ENCODE results near the gene TOX2. TPM values are rescaled to one million over a fixed set of nuclear protein-coding genes. Genes with fewer than 3 reads are reported as not detected.

Gene TOX2
- polyA plus RNA-seq, 3 donors from 2014 or later = 2.4 to 5.0 (median 2.9) TPM

GRCh38 chr20:44074252-44075151 lies 159.8 kb downstream of the TOX2 start:
- H3K27me3 Mint-ChIP-seq (ENCODE audit: low read depth in 3 of 3) = peaks cover 13 to 22% (median 15%) of the 10 kb centered on the region in 3 donors
- no peaks in the 10 kb centered on the region for H3K36me3 Mint-ChIP-seq
- H3K4me3 Mint-ChIP-seq = no peak overlapping the region
- no peak for DNase-seq
- peak overlapping the region in 2 of 6 donors; percentile 10 to 37 for H3K27ac Mint-ChIP-seq
- H3K9me3 Mint-ChIP-seq = no peaks in the 10 kb centered on the region
- H3K4me1 Mint-ChIP-seq = peaks cover 13 to 19% of the 10 kb centered on the region in 2 donors

- Mint-ChIP-seq H3K4me1 (peaks cover 11% of the 10 kb centered on the region in 2 donors), H3K27ac (peak overlapping the region in 2 of 6 donors; percentile 10 to 23), H3K27me3 (ENCODE audit: low read depth in 3 of 3) (peaks cover 6 to 14% (median 10%) of the 10 kb centered on the region in 3 donors), H3K4me3 (no peak overlapping the region), H3K36me3 (no peaks in the 10 kb centered on the region), H3K9me3 (no peaks in the 10 kb centered on the region)
- DNase-seq = no peak
Observed at GRCh38 chr20:44075191-44075949, 160.7 kb downstream of the TOX2 start.

- Mint-ChIP-seq H3K36me3 (no peaks in the 10 kb centered on the region), H3K27ac (no peak overlapping the region), H3K4me3 (no peak overlapping the region), H3K9me3 (no peaks in the 10 kb centered on the region), H3K4me1 (peaks cover 8 to 11% of the 10 kb centered on the region in 2 donors), H3K27me3 (ENCODE audit: low read depth in 3 of 3) (peaks cover 7 to 14% (median 7%) of the 10 kb centered on the region in 3 donors)
- no peak for DNase-seq
Observed at GRCh38 chr20:44075950-44076232, 161.2 kb downstream of the TOX2 start.

- H3K27me3 Mint-ChIP-seq (ENCODE audit: low read depth in 3 of 3) = peaks cover 7 to 14% (median 7%) of the 10 kb centered on the region in 3 donors
- peaks cover 3 to 11% of the 10 kb centered on the region in 2 donors for H3K4me1 Mint-ChIP-seq
- H3K4me3 Mint-ChIP-seq = no peak overlapping the region
- H3K9me3 Mint-ChIP-seq = no peaks in the 10 kb centered on the region
- no peaks in the 10 kb centered on the region for H3K36me3 Mint-ChIP-seq
- no peak for DNase-seq
- H3K27ac Mint-ChIP-seq = no peak overlapping the region
Observed at GRCh38 chr20:44079291-44079690, 164.6 kb downstream of the TOX2 start.

GRCh38 chr20:44080064-44080463 lies 165.4 kb downstream of the TOX2 start:
- Mint-ChIP-seq H3K4me1 (peaks cover 3 to 11% of the 10 kb centered on the region in 2 donors), H3K27me3 (ENCODE audit: low read depth in 3 of 3) (peaks cover 7 to 10% (median 7%) of the 10 kb centered on the region in 3 donors), H3K36me3 (no peaks in the 10 kb centered on the region), H3K4me3 (no peak overlapping the region), H3K27ac (peak overlapping the region in 2 of 6 donors; percentile 19 to 43), H3K9me3 (no peaks in the 10 kb centered on the region)
- no peak for DNase-seq

- Mint-ChIP-seq H3K4me3 (no peak overlapping the region), H3K9me3 (no peaks in the 10 kb centered on the region), H3K36me3 (no peaks in the 10 kb centered on the region), H3K27me3 (ENCODE audit: low read depth in 3 of 3) (peaks cover 4 to 10% (median 7%) of the 10 kb centered on the region in 3 donors), H3K4me1 (peaks cover 3 to 11% of the 10 kb centered on the region in 2 donors), H3K27ac (peak overlapping the region in 3 of 6 donors; percentile 20 to 43 (median 42))
- peak; percentile 73 to 80 (median 74) for DNase-seq
Observed at GRCh38 chr20:44080646-44081267, 166.1 kb downstream of the TOX2 start.

GRCh38 chr20:44081476-44081875 lies 166.8 kb downstream of the TOX2 start:
- Mint-ChIP-seq H3K4me1 (peaks cover 3 to 11% of the 10 kb centered on the region in 2 donors), H3K4me3 (no peak overlapping the region), H3K27me3 (ENCODE audit: low read depth in 3 of 3) (peaks cover 4 to 10% (median 7%) of the 10 kb centered on the region in 3 donors), H3K9me3 (no peaks in the 10 kb centered on the region), H3K27ac (no peak overlapping the region), H3K36me3 (no peaks in the 10 kb centered on the region)
- DNase-seq = no peak

GRCh38 chr20:44081888-44082287 lies 167.2 kb downstream of the TOX2 start:
- Mint-ChIP-seq H3K9me3 (no peaks in the 10 kb centered on the region), H3K27me3 (ENCODE audit: low read depth in 3 of 3) (peaks cover 4 to 10% (median 7%) of the 10 kb centered on the region in 3 donors), H3K4me1 (peaks cover 3 to 11% of the 10 kb centered on the region in 2 donors), H3K4me3 (no peak overlapping the region), H3K27ac (no peak overlapping the region), H3K36me3 (no peaks in the 10 kb centered on the region)
- no peak for DNase-seq

- peaks cover 3 to 11% of the 10 kb centered on the region in 2 donors for H3K4me1 Mint-ChIP-seq
- no peak overlapping the region for H3K27ac Mint-ChIP-seq
- H3K27me3 Mint-ChIP-seq (ENCODE audit: low read depth in 3 of 3) = peaks cover 7 to 9% (median 8%) of the 10 kb centered on the region in 3 donors
- no peaks in the 10 kb centered on the region for H3K9me3 Mint-ChIP-seq
- no peaks in the 10 kb centered on the region for H3K36me3 Mint-ChIP-seq
- DNase-seq = no peak
- H3K4me3 Mint-ChIP-seq = no peak overlapping the region
Observed at GRCh38 chr20:44083220-44083933, 168.7 kb downstream of the TOX2 start.

GRCh38 chr20:44084439-44084838 lies 169.8 kb downstream of the TOX2 start:
- Mint-ChIP-seq H3K27ac (no peak overlapping the region), H3K4me3 (no peak overlapping the region), H3K36me3 (no peaks in the 10 kb centered on the region), H3K9me3 (no peaks in the 10 kb centered on the region), H3K4me1 (peaks cover 3 to 11% of the 10 kb centered on the region in 2 donors), H3K27me3 (ENCODE audit: low read depth in 3 of 3) (peaks cover 7 to 11% (median 8%) of the 10 kb centered on the region in 3 donors)
- DNase-seq = no peak

- DNase-seq = no peak
- Mint-ChIP-seq H3K36me3 (no peaks in the 10 kb centered on the region), H3K27ac (no peak overlapping the region), H3K9me3 (no peaks in the 10 kb centered on the region), H3K27me3 (ENCODE audit: low read depth in 3 of 3) (peaks cover 6 to 11% (median 7%) of the 10 kb centered on the region in 3 donors), H3K4me3 (no peak overlapping the region), H3K4me1 (peaks cover 3 to 9% of the 10 kb centered on the region in 2 donors)
Observed at GRCh38 chr20:44084891-44085290, 170.2 kb downstream of the TOX2 start.

GRCh38 chr20:44085616-44086434 lies 171.2 kb downstream of the TOX2 start:
- Mint-ChIP-seq H3K4me1 (no peaks in the 10 kb centered on the region), H3K27ac (no peak overlapping the region), H3K4me3 (no peak overlapping the region), H3K27me3 (ENCODE audit: low read depth in 3 of 3) (peaks cover 3 to 8% (median 7%) of the 10 kb centered on the region in 3 donors), H3K36me3 (no peaks in the 10 kb centered on the region), H3K9me3 (no peaks in the 10 kb centered on the region)
- DNase-seq = no peak
